HG02642 (cell line): ENCODE measurements around the gene RNF123.
"Not testable (repeated sequence)": the region's sequence is repeated elsewhere in the genome, so short reads cannot be mapped to it uniquely, and the experiment has no call there.

ENCODE experiments used
- ATAC-seq: cut with Tn5 transposase; IDR thresholded peaks from one replicate; pipeline ENCODE4 v1.9.1; 2021; ENCODE audit warnings: mild to moderate bottlenecking; ENCODE audit not compliant: unreplicated experiment, poor library complexity

The RNF123 gene

GRCh38 chr3:49674497-49674983, 14.8 kb upstream of the RNF123 start:
- ATAC-seq = peak; percentile 35

GRCh38 chr3:49675912-49676311, 13.4 kb upstream of the RNF123 start:
- ATAC-seq = no peak

GRCh38 chr3:49680493-49681231, 8.7 kb upstream of the RNF123 start:
- ATAC-seq = no peak

GRCh38 chr3:49681232-49681522, 8.2 kb upstream of the RNF123 start:
- no peak for ATAC-seq

GRCh38 chr3:49681543-49681942, 7.8 kb upstream of the RNF123 start:
- ATAC-seq = no peak

GRCh38 chr3:49683162-49683561, 6.2 kb upstream of the RNF123 start:
- ATAC-seq = no peak

- not testable (repeated sequence) for ATAC-seq
These were observed 4.9 kb upstream of the RNF123 start for GRCh38 chr3:49684453-49684852.

GRCh38 chr3:49685103-49685502, 4.3 kb upstream of the RNF123 start:
- ATAC-seq = not testable (repeated sequence)

- not testable (repeated sequence) for ATAC-seq
These were observed 3.5 kb upstream of the RNF123 start for GRCh38 chr3:49685846-49686245.

- ATAC-seq = not testable (repeated sequence)
These were observed 3.0 kb upstream of the RNF123 start for GRCh38 chr3:49686346-49686745.

- not testable (repeated sequence) for ATAC-seq
These were observed 2.5 kb upstream of the RNF123 start for GRCh38 chr3:49686769-49687423.

- ATAC-seq = not testable (repeated sequence)
These were observed 1.9 kb upstream of the RNF123 start for GRCh38 chr3:49687424-49687795.

- not testable (repeated sequence) for ATAC-seq
These were observed 865 bp upstream of the RNF123 start for GRCh38 chr3:49688338-49689045.

GRCh38 chr3:49689908-49690624, 709 bp downstream of the RNF123 start:
- not testable (repeated sequence) for ATAC-seq

GRCh38 chr3:49690856-49691255, 1.5 kb downstream of the RNF123 start:
- not testable (repeated sequence) for ATAC-seq

- ATAC-seq = not testable (repeated sequence)
These were observed 2.1 kb downstream of the RNF123 start for GRCh38 chr3:49691481-49691880.

- not testable (repeated sequence) for ATAC-seq
These were observed 5.2 kb downstream of the RNF123 start for GRCh38 chr3:49694409-49695070.

- not testable (repeated sequence) for ATAC-seq
These were observed 6.1 kb downstream of the RNF123 start for GRCh38 chr3:49695350-49696015.

GRCh38 chr3:49699281-49699979, 10.1 kb downstream of the RNF123 start:
- ATAC-seq = no peak
